Endothelial cell (in vitro differentiated cells): ENCODE data around the gene RPS28. TPM values are rescaled to one million over a fixed set of nuclear protein-coding genes. Genes with fewer than 3 reads are reported as not detected.

ENCODE experiments used
- DNase-seq: peaks from one replicate; pipeline ENCODE4 v3.0.0; 2021; ENCODE audit warnings: low spot score
- H3K27ac Mint-ChIP-seq: one replicate; pipeline ENCODE4 v1.8.0; 2021; ENCODE audit warnings: mixed read lengths, inconsistent platforms; ENCODE audit not compliant: unreplicated experiment
- H3K27me3 Mint-ChIP-seq: one replicate; pipeline ENCODE4 v1.8.0; 2021; ENCODE audit warnings: mild to moderate bottlenecking, moderate library complexity, mixed read lengths, inconsistent platforms; ENCODE audit not compliant: unreplicated experiment
- H3K36me3 Mint-ChIP-seq: one replicate; pipeline ENCODE4 v1.8.0; 2021; ENCODE audit warnings: mild to moderate bottlenecking, low read depth, mixed read lengths, inconsistent platforms; ENCODE audit not compliant: unreplicated experiment
- H3K4me1 Mint-ChIP-seq: one replicate; pipeline ENCODE4 v1.8.0; 2021; ENCODE audit warnings: mild to moderate bottlenecking, mixed read lengths, inconsistent platforms; ENCODE audit not compliant: unreplicated experiment
- H3K4me3 Mint-ChIP-seq: one replicate; pipeline ENCODE4 v1.8.0; 2021; ENCODE audit warnings: mild to moderate bottlenecking, mixed read lengths, inconsistent platforms; ENCODE audit not compliant: unreplicated experiment
- H3K9me3 Mint-ChIP-seq: one replicate; pipeline ENCODE4 v1.8.0; 2021; ENCODE audit warnings: mixed read lengths, inconsistent platforms; ENCODE audit not compliant: unreplicated experiment
- CTCF ChIP-seq: fragments of 200-600 bp; sonication (generic); IDR thresholded peaks from one replicate; pipeline ENCODE4 v1.5.0; 2021; ENCODE audit warnings: antibody characterized with exemption; ENCODE audit not compliant: unreplicated experiment
- total RNA-seq: library from RNA; stranded (reverse); fragmentation: NEBNext Ultra II Directional; extraction: Animal tissue kit (Norgen Biotek cat#: 25700); gene quantifications from one replicate; pipeline ENCODE4 v1.2.1, GENCODE V29; 2021; ENCODE audit not compliant: unreplicated experiment

The RPS28 gene
- total RNA-seq, 1 donor from 2014 or later = 1,732 TPM

GRCh38 chr19:8331263-8331845 lies 10.1 kb downstream of the RPS28 start:
- Mint-ChIP-seq H3K4me3 (no peak overlapping the region), H3K9me3 (no peaks in the 10 kb centered on the region), H3K27me3 (peaks cover 27% of the 10 kb centered on the region), H3K36me3 (peaks cover 36% of the 10 kb centered on the region), H3K4me1 (peaks cover 17% of the 10 kb centered on the region), H3K27ac (no peak overlapping the region)
- no peak for DNase-seq
- no peak for TF ChIP-seq CTCF

GRCh38 chr19:8332976-8333766 lies 11.9 kb downstream of the RPS28 start:
- no peak for TF ChIP-seq CTCF
- no peak overlapping the region for H3K27ac Mint-ChIP-seq
- peaks cover 30% of the 10 kb centered on the region for H3K36me3 Mint-ChIP-seq
- no peak for DNase-seq
- H3K4me3 Mint-ChIP-seq = no peak overlapping the region
- peaks cover 22% of the 10 kb centered on the region for H3K4me1 Mint-ChIP-seq
- H3K27me3 Mint-ChIP-seq = peaks cover 24% of the 10 kb centered on the region
- H3K9me3 Mint-ChIP-seq = no peaks in the 10 kb centered on the region

GRCh38 chr19:8333767-8334457 lies 12.6 kb downstream of the RPS28 start:
- Mint-ChIP-seq H3K4me3 (peak overlapping the region; percentile 67), H3K4me1 (peaks cover 22% of the 10 kb centered on the region), H3K36me3 (peaks cover 27% of the 10 kb centered on the region), H3K27ac (no peak overlapping the region), H3K27me3 (peaks cover 22% of the 10 kb centered on the region), H3K9me3 (no peaks in the 10 kb centered on the region)
- no peak for TF ChIP-seq CTCF
- DNase-seq = no peak

- peak; percentile 49 for DNase-seq
- TF ChIP-seq CTCF = no peak
- Mint-ChIP-seq H3K4me1 (peaks cover 26% of the 10 kb centered on the region), H3K4me3 (peak overlapping the region; percentile 67), H3K27ac (no peak overlapping the region), H3K9me3 (no peaks in the 10 kb centered on the region), H3K36me3 (peaks cover 27% of the 10 kb centered on the region), H3K27me3 (peaks cover 22% of the 10 kb centered on the region)
These were observed 13.4 kb downstream of the RPS28 start for GRCh38 chr19:8334458-8335342.
